BJ (cell line): ENCODE data around the gene ARHGEF1. TPM values are rescaled to one million over a fixed set of nuclear protein-coding genes. Genes with fewer than 3 reads are reported as not detected.

Experiments
- CTCF ChIA-PET: fragments of 350-600 bp; formaldehyde crosslinking; extraction: SDS; loops from one replicate; lab custom pipeline; 2021; ENCODE audit warnings: antibody characterized with exemption, inconsistent platforms; lab: Yijun Ruan, JAX
- POLR2A ChIA-PET: fragments of 300-600 bp; sonication (Branson Sonifier 250); formaldehyde crosslinking; extraction: SDS; loops from one replicate; lab custom pipeline; 2021; ENCODE audit warnings: antibody characterized with exemption; lab: Charles Lee
- DNase-seq: peaks from one replicate; pipeline ENCODE4 v3.0.0-alpha.2; 2011; ENCODE audit warnings: low read depth
- H3K27me3 ChIP-seq: 2 replicates; pipeline ENCODE4 v1.6.0; 2011; ENCODE audit warnings: low read length; ENCODE audit not compliant: control insufficient read depth, insufficient read depth
- H3K36me3 ChIP-seq: 2 replicates; pipeline ENCODE4 v1.5.1; 2011; ENCODE audit warnings: low read length; ENCODE audit not compliant: control insufficient read depth, insufficient read depth
- H3K4me3 ChIP-seq: 2 replicates; pipeline ENCODE4 v1.5.1; 2011; ENCODE audit warnings: low read depth, mild to moderate bottlenecking, control low read depth, low read length
- polyA plus RNA-seq: library from polyadenylated mRNA; depleted of rRNA; stranded (reverse); fragments of >200 nt; gene quantifications from 2 replicates; pipeline ENCODE4 v1.2.3, GENCODE V29; 2011
- TF ChIP-seq, protein P1 (sequence below): IDR thresholded peaks from 2 replicates; pipeline ENCODE4 v1.5.1; 2011; ENCODE audit warnings: low read depth, mild to moderate bottlenecking, control low read depth, inconsistent platforms, low read length, moderate library complexity; ENCODE audit not compliant: insufficient read depth

Gene ARHGEF1
- polyA plus RNA-seq, 1 experiment: 41.0 TPM

DNA sequence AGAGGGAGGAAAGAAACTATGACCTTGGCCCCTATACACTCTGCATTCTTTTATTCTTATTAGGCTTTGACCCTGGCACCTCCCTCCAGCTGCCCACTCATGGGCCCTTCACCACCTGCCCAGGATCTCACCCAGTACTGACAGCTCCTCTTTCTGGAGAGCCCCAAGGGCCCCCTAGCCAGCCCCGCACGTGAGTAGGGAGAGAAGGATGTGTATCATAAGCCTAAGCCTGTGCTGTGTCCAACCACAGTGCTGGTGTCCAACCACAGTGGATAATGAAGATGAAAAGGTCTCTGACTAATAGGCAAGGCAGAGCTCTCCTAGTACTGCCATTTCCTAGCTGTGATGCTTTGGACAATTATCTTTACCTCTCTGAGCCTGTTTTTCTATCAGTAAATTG is 33.9 kb upstream of the ARHGEF1 start:
- ChIA-PET CTCF (interaction anchor here (1.9 to 3.0 kb wide), 2 partner anchors 14 to 54 kb away, joined by 5 to 18 read pairs; no protein-coding TSS in a partner anchor), POLR2A (no interaction called here)
- DNase-seq: no peak
- Histone ChIP-seq H3K27me3 (peaks cover 17% of the 10 kb centered on the region), H3K36me3 (no peaks in the 10 kb centered on the region), H3K4me3 (no peak overlapping the region)
- TF ChIP-seq, protein P1, sequence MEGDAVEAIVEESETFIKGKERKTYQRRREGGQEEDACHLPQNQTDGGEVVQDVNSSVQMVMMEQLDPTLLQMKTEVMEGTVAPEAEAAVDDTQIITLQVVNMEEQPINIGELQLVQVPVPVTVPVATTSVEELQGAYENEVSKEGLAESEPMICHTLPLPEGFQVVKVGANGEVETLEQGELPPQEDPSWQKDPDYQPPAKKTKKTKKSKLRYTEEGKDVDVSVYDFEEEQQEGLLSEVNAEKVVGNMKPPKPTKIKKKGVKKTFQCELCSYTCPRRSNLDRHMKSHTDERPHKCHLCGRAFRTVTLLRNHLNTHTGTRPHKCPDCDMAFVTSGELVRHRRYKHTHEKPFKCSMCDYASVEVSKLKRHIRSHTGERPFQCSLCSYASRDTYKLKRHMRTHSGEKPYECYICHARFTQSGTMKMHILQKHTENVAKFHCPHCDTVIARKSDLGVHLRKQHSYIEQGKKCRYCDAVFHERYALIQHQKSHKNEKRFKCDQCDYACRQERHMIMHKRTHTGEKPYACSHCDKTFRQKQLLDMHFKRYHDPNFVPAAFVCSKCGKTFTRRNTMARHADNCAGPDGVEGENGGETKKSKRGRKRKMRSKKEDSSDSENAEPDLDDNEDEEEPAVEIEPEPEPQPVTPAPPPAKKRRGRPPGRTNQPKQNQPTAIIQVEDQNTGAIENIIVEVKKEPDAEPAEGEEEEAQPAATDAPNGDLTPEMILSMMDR: no peak

DNA sequence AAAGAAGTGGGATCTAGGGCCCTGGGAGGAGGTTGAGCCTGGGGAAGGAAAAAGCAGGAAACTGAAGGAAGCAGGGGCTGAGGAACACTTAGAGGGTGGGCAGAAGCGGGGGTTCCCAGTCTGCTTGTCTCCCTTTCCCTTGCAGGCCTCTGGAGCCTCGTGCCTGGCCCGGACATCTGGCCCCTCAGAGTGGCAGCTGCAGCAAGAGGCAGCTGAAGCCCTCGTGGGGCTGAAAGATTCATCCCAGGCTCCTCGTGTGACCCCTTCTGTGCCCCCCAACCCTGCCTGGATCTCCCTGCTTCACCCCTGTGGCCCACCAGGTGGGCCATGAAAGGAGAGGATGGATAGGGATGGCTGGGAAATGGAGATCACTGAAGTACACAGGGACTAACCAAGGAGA is 32.6 kb upstream of the ARHGEF1 start:
- no peak for DNase-seq
- Histone ChIP-seq H3K4me3 (no peak overlapping the region), H3K36me3 (no peaks in the 10 kb centered on the region), H3K27me3 (peaks cover 23% of the 10 kb centered on the region)
- ChIA-PET POLR2A (no interaction called here), CTCF (interaction anchor here (0.8 to 1.6 kb wide), 3 partner anchors 9 to 14 kb away, joined by 3 to 7 read pairs (median 4); partner anchors contain the start of gene RPS19)
- TF ChIP-seq, protein P1: no peak

DNA sequence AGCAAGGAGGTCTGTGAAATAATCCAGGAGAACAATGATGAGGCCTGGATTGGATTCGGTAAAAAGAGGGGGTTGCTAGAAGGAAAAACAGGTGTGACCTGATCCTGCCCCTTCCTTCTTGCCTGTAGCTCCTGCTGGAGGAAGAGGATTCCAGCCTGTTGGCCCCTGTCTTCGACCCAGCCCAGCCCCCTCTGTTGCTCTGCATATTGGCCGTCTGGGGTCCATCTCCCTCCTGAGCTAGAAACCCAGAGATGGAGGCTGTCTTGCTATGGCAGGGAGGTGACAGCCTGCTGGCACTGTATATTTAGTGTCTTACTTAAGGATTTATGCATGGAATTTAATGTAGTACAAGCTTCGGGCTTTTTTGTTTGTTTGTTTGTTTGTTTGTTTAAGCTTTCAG is 31.5 kb upstream of the ARHGEF1 start:
- Histone ChIP-seq H3K36me3 (no peaks in the 10 kb centered on the region), H3K4me3 (no peak overlapping the region), H3K27me3 (peaks cover 23% of the 10 kb centered on the region)
- CTCF ChIA-PET: interaction anchor here (0.8 to 1.6 kb wide), 3 partner anchors 8 to 16 kb away, joined by 3 to 7 read pairs (median 4); partner anchors contain the start of gene RPS19
- POLR2A ChIA-PET: no interaction called here
- no peak for DNase-seq
- TF ChIP-seq, protein P1: no peak

DNA sequence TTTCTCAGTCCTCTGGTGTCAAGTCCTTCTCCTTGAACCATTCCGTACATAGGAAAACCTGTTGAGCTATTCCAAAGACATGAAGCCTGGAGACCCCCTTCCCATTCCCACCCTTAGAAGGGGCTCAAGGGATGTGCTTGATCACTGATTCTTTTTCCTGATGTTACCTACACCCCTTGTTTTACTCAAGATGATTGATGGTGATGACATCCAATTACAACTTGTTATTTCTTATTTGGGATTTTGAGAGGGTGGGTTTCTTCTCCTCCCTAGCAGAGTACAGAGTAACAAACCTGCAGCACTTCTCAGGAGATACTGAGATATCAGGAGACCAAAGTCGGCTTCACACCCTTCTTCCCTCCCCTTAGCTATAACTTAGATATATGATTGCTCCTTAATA is 29.6 kb upstream of the ARHGEF1 start:
- Histone ChIP-seq H3K4me3 (no peak overlapping the region), H3K36me3 (no peaks in the 10 kb centered on the region), H3K27me3 (peaks cover 23% of the 10 kb centered on the region)
- TF ChIP-seq, protein P1: no peak
- DNase-seq: no peak
- ChIA-PET CTCF (interaction anchor here (0.5 to 1.3 kb wide), 2 partner anchors 16 to 1132 kb away, joined by 4 read pairs; no protein-coding TSS in a partner anchor), POLR2A (no interaction called here)

DNA sequence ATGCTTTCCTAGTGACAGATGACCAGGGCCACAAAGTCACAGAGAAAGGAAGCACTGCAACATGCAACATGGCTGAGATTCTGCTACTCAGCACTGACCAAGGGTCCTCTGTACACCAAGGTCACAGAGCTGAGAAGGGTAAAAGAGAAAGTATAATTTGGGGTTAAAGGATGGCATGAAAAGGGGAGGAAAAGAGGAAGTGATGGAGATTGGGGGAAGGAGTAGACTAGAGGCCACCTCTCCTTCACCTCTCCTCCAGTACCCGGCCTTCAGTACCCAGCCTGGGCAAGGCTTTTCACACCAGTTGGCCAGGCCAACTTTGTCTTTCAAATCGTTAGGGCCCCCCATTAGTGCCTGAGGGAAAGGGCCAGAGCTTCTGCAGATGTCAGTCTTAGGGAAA is 29.2 kb upstream of the ARHGEF1 start:
- ChIA-PET POLR2A (no interaction called here), CTCF (interaction anchor here (0.5 to 1.3 kb wide), 2 partner anchors 16 to 1133 kb away, joined by 4 read pairs; no protein-coding TSS in a partner anchor)
- Histone ChIP-seq H3K36me3 (no peaks in the 10 kb centered on the region), H3K4me3 (no peak overlapping the region), H3K27me3 (peaks cover 23% of the 10 kb centered on the region)
- TF ChIP-seq, protein P1: no peak
- DNase-seq: no peak
